PFSK-1 (cell line): ENCODE results near the gene EFHC2.

Experiments
- FOXP2 ChIP-seq: optimal IDR thresholded peaks from 2 replicates; pipeline ENCODE3; 2011; ENCODE audit warnings: borderline replicate concordance, control low read depth, inconsistent platforms; ENCODE audit not compliant: insufficient read depth; ENCODE audit errors: extremely low read length, extremely low read depth
- POLR2AphosphoS5 ChIP-seq: IDR thresholded peaks from 2 replicates; pipeline ENCODE4 v1.6.1; 2012; ENCODE audit warnings: low read depth, mild to moderate bottlenecking, control low read depth, low read length, moderate library complexity
- REST ChIP-seq, 2 experiments: IDR thresholded peaks; 2 replicates each; pipeline versions ENCODE4 v1.6.1 to v1.8.0; 2011 to 2012; ENCODE audit warnings: low read depth in 2 of 2, low read length in 2 of 2, control low read depth in 1 of 2, inconsistent platforms in 1 of 2, mild to moderate bottlenecking in 1 of 2, moderate library complexity in 1 of 2; ENCODE audit not compliant: insufficient read depth in 1 of 2
- SIN3A ChIP-seq: IDR thresholded peaks from 2 replicates; pipeline ENCODE4 v1.6.1; 2012; ENCODE audit warnings: mild to moderate bottlenecking, low read length, moderate library complexity, borderline replicate concordance; ENCODE audit not compliant: insufficient read depth
- TAF1 ChIP-seq: IDR thresholded peaks from 2 replicates; pipeline ENCODE4 v1.6.1; 2012; ENCODE audit warnings: low read length, control low read depth, borderline replicate concordance; ENCODE audit not compliant: insufficient read depth

EFHC2 gene

GRCh38 chrX:44113337-44113736, 230.1 kb downstream of the EFHC2 start:
- no peak for TF ChIP-seq REST (IDR thresholded peaks at IDR 0.05; ENCODE audit: insufficient read depth in 1 of 2, low read depth in 2 of 2, low read length in 2 of 2)
- no peak for TF ChIP-seq TAF1
- TF ChIP-seq FOXP2 = no peak
- no peak for TF ChIP-seq POLR2AphosphoS5
- TF ChIP-seq SIN3A = no peak

- TF ChIP-seq SIN3A (no peak), POLR2AphosphoS5 (no peak), FOXP2 (no peak), REST (IDR thresholded peaks at IDR 0.05; ENCODE audit: insufficient read depth in 1 of 2, low read depth in 2 of 2, low read length in 2 of 2) (no peak), TAF1 (no peak)
These were observed 236.6 kb downstream of the EFHC2 start for GRCh38 chrX:44106864-44107263.

GRCh38 chrX:44105228-44105913, 238.1 kb downstream of the EFHC2 start:
- TF ChIP-seq REST (IDR thresholded peaks at IDR 0.05; ENCODE audit: insufficient read depth in 1 of 2, low read depth in 2 of 2, low read length in 2 of 2) = no peak
- TF ChIP-seq FOXP2 = no peak
- no peak for TF ChIP-seq POLR2AphosphoS5
- no peak for TF ChIP-seq TAF1
- TF ChIP-seq SIN3A = no peak

- TF ChIP-seq FOXP2 = no peak
- no peak for TF ChIP-seq TAF1
These were observed 238.8 kb downstream of the EFHC2 start for GRCh38 chrX:44104699-44105098.

GRCh38 chrX:44101281-44101680, 242.2 kb downstream of the EFHC2 start:
- no peak for TF ChIP-seq SIN3A

GRCh38 chrX:44099366-44099765, 244.1 kb downstream of the EFHC2 start:
- no peak for TF ChIP-seq POLR2AphosphoS5
- no peak for TF ChIP-seq TAF1
- no peak for TF ChIP-seq SIN3A
- TF ChIP-seq REST (IDR thresholded peaks at IDR 0.05; ENCODE audit: insufficient read depth in 1 of 2, low read depth in 2 of 2, low read length in 2 of 2) = no peak
- TF ChIP-seq FOXP2 = no peak
